ENCODE data around the gene ASCC1. TPM values are rescaled to one million over a fixed set of nuclear protein-coding genes. Genes with fewer than 3 reads are reported as not detected.
A peak's percentile ranks its signal among the peaks of the same experiment; 100 is the strongest.

The ASCC1 gene
- total and polyA plus RNA-seq, 2 donors (not counting 1 experiment from before 2014, with no cell fraction given): 40.2 to 42.1 TPM

DNA sequence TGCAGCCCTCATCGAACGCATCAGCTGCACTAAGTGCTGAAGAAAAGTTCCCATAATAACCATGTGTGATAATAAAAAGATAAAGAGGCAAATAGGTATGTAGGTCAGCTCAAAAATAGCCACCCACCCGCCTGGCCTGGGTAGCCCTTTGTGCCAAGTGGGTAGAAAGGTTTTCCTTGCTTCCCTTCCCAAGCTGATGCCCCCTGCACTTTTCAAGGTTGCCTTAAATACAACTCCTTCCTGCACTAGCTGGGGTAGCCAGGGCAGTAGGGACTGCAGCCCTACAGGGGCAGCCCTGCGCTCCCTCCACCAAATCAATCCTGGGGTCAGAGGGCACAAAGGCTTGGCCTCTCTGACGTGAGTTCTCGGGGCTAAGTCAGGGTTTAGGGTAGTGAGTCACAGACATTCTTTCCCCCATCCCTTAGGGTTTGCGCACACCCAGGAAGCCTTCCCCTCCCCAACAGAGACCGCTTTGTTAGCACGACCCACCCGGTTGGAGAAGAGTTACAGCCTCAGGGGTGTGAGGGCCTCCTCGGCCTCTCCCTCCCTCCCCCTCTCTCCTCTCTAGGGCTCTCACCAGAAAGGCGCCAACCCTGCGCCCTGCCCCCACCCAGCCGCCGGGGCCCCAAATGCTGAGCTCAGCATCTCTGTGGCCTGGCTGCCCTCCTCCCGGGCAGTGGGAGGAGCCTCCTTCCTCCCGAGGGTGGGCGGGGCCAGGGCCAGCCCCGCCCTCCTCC lies 44.3 kb upstream of the ASCC1 start:
- H3K79me2 ChIP-seq (ENCODE audit: control insufficient read depth, insufficient read depth, low read length): no peaks in the 10 kb centered on the region
- peak overlapping the region; percentile 88 for H3K27ac ChIP-seq (ENCODE audit: insufficient read depth, low read length)
- peak; percentile 52 to 99 for DNase-seq (ENCODE audit: low read depth in 2 of 2)
- no peaks in the 10 kb centered on the region for H3K27me3 ChIP-seq (ENCODE audit: control insufficient read depth, insufficient read depth, low read length)
- no peaks in the 10 kb centered on the region for H3K36me3 ChIP-seq (ENCODE audit: control insufficient read depth, insufficient read depth, low read length)
- H3K4me3 ChIP-seq (replicated peaks in 1 of 4; ENCODE audit: control extremely low read depth in 1 of 4, insufficient read depth in 1 of 4, low read depth in 3 of 4, low read length in 4 of 4): peak overlapping the region in 2 of 4 experiments; percentile 32 to 62
- H3K4me1 ChIP-seq (ENCODE audit: control insufficient read depth, extremely low read depth, insufficient read depth, low read length): peaks cover 20% of the 10 kb centered on the region
- peak overlapping the region; percentile 52 for H3K4me2 ChIP-seq (ENCODE audit: extremely low read depth, insufficient read depth, low read length)
- H3K9me3 ChIP-seq (ENCODE audit: control insufficient read depth, insufficient read depth, low read depth, low read length): no peaks in the 10 kb centered on the region
- TF ChIP-seq EZH2 (IDR thresholded peaks at IDR 0.05; ENCODE audit: low read length, missing control alignments): no peak
- TF ChIP-seq, protein P1, sequence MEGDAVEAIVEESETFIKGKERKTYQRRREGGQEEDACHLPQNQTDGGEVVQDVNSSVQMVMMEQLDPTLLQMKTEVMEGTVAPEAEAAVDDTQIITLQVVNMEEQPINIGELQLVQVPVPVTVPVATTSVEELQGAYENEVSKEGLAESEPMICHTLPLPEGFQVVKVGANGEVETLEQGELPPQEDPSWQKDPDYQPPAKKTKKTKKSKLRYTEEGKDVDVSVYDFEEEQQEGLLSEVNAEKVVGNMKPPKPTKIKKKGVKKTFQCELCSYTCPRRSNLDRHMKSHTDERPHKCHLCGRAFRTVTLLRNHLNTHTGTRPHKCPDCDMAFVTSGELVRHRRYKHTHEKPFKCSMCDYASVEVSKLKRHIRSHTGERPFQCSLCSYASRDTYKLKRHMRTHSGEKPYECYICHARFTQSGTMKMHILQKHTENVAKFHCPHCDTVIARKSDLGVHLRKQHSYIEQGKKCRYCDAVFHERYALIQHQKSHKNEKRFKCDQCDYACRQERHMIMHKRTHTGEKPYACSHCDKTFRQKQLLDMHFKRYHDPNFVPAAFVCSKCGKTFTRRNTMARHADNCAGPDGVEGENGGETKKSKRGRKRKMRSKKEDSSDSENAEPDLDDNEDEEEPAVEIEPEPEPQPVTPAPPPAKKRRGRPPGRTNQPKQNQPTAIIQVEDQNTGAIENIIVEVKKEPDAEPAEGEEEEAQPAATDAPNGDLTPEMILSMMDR (conservative IDR thresholded peaks at IDR 0.05 in 1 of 2, IDR thresholded peaks at IDR 0.05 in 1 of 2; ENCODE audit: low read depth in 1 of 2, low read length in 2 of 2): peak in 1 of 2 donors; percentile 0
- H2AFZ ChIP-seq (ENCODE audit: low read length): peak overlapping the region; percentile 67
- H4K20me1 ChIP-seq (ENCODE audit: control insufficient read depth, extremely low read depth, insufficient read depth, low read length): no peaks in the 10 kb centered on the region
- peak overlapping the region; percentile 41 for H3K9ac ChIP-seq (ENCODE audit: insufficient read depth, low read length)

DNA sequence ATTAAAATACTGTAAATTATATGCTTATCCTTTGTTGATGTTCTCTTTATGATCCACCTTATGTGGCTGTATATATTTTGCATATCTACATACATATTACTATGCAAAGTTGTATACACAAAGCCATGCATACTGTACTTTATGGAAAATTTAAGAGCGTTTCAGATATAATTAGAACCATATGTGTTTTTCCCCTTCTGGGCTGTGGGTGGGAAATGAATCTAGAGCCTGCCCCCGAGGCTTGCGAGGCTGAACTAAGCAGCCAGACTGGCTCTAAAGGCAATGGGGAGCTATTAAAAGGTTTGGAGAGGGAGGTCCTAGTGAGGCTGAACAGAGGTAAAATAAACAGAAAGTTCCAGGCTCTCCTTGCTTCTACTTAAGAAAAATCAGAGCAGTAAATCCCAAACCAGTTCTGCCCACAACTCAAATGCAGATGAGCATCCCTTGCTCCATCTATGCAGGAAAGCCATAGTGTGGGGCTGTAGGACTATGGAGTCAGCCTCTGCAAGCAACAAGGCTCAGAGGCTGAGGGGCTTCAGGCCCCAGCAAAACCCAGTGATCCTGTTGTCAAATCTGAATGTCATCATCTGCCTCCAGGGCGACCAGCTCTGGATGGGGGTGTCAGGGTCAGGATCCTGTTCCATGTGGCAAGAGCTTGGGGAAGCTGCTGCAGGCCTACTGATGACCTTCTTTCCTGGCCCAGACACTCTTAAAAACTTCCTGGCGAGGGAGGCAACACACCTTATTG lies 43.6 kb upstream of the ASCC1 start:
- Histone ChIP-seq H3K9ac (ENCODE audit: insufficient read depth, low read length) (peak overlapping the region; percentile 9), H3K79me2 (ENCODE audit: control insufficient read depth, insufficient read depth, low read length) (no peaks in the 10 kb centered on the region), H3K9me3 (ENCODE audit: control insufficient read depth, insufficient read depth, low read depth, low read length) (no peaks in the 10 kb centered on the region), H3K4me1 (ENCODE audit: control insufficient read depth, extremely low read depth, insufficient read depth, low read length) (peaks cover 26% of the 10 kb centered on the region), H2AFZ (ENCODE audit: low read length) (no peak overlapping the region), H3K36me3 (ENCODE audit: control insufficient read depth, insufficient read depth, low read length) (no peaks in the 10 kb centered on the region), H3K27me3 (ENCODE audit: control insufficient read depth, insufficient read depth, low read length) (no peaks in the 10 kb centered on the region), H3K4me2 (ENCODE audit: extremely low read depth, insufficient read depth, low read length) (peak overlapping the region; percentile 52), H3K4me3 (replicated peaks in 1 of 4; ENCODE audit: control extremely low read depth in 1 of 4, insufficient read depth in 1 of 4, low read depth in 3 of 4, low read length in 4 of 4) (no peak overlapping the region), H4K20me1 (ENCODE audit: control insufficient read depth, extremely low read depth, insufficient read depth, low read length) (no peaks in the 10 kb centered on the region), H3K27ac (ENCODE audit: insufficient read depth, low read length) (peak overlapping the region; percentile 88)
- no peak for TF ChIP-seq EZH2 (IDR thresholded peaks at IDR 0.05; ENCODE audit: low read length, missing control alignments)
- TF ChIP-seq, protein P1 (conservative IDR thresholded peaks at IDR 0.05 in 1 of 2, IDR thresholded peaks at IDR 0.05 in 1 of 2; ENCODE audit: low read depth in 1 of 2, low read length in 2 of 2): peak in 1 of 2 donors; percentile 0
- peak; percentile 47 to 96 for DNase-seq (ENCODE audit: low read depth in 2 of 2)

GRCh38 chr10:72258617-72259016 lies 42.5 kb upstream of the ASCC1 start:
- H3K36me3 ChIP-seq (ENCODE audit: control insufficient read depth, insufficient read depth, low read length): no peaks in the 10 kb centered on the region
- H3K4me2 ChIP-seq (ENCODE audit: extremely low read depth, insufficient read depth, low read length): no peak overlapping the region
- H3K4me1 ChIP-seq (ENCODE audit: control insufficient read depth, extremely low read depth, insufficient read depth, low read length): peaks cover 29% of the 10 kb centered on the region
- no peaks in the 10 kb centered on the region for H3K27me3 ChIP-seq (ENCODE audit: control insufficient read depth, insufficient read depth, low read length)
- no peaks in the 10 kb centered on the region for H4K20me1 ChIP-seq (ENCODE audit: control insufficient read depth, extremely low read depth, insufficient read depth, low read length)
- TF ChIP-seq, protein P1 (conservative IDR thresholded peaks at IDR 0.05 in 1 of 2, IDR thresholded peaks at IDR 0.05 in 1 of 2; ENCODE audit: low read depth in 1 of 2, low read length in 2 of 2): no peak
- no peak for TF ChIP-seq EZH2 (IDR thresholded peaks at IDR 0.05; ENCODE audit: low read length, missing control alignments)
- no peak for DNase-seq (ENCODE audit: low read depth in 2 of 2)
- no peaks in the 10 kb centered on the region for H3K79me2 ChIP-seq (ENCODE audit: control insufficient read depth, insufficient read depth, low read length)
- H2AFZ ChIP-seq (ENCODE audit: low read length): no peak overlapping the region
- H3K9me3 ChIP-seq (ENCODE audit: control insufficient read depth, insufficient read depth, low read depth, low read length): no peaks in the 10 kb centered on the region
- H3K4me3 ChIP-seq (replicated peaks in 1 of 4; ENCODE audit: control extremely low read depth in 1 of 4, insufficient read depth in 1 of 4, low read depth in 3 of 4, low read length in 4 of 4): no peak overlapping the region
- no peak overlapping the region for H3K9ac ChIP-seq (ENCODE audit: insufficient read depth, low read length)
- H3K27ac ChIP-seq (ENCODE audit: insufficient read depth, low read length): no peak overlapping the region
